Astrocyte (in vitro differentiated cells and primary cell): Measurements from ENCODE around the gene PSMB3.

Experiments used
- CTCF ChIP-seq: IDR thresholded peaks from 2 replicates; pipeline ENCODE4 v1.5.1; 2011; ENCODE audit warnings: low read depth, mild to moderate bottlenecking, inconsistent platforms, low read length, moderate library complexity; ENCODE audit not compliant: insufficient read depth
- EZH2 ChIP-seq: IDR thresholded peaks from 2 replicates; pipeline ENCODE4 v1.6.1; 2012; ENCODE audit warnings: mild to moderate bottlenecking, low read length, inconsistent platforms; ENCODE audit not compliant: insufficient read depth

GRCh38 chr17:38703742-38704605 is 48.6 kb upstream of the PSMB3 start:
- TF ChIP-seq EZH2 (no peak), CTCF (no peak)
